Type B pancreatic cell (in vitro differentiated cells): Measurements from ENCODE around the gene RIPK3. TPM values are rescaled to one million over a fixed set of nuclear protein-coding genes. Genes with fewer than 3 reads are reported as not detected.

Experiments used
- DNase-seq: peaks from one replicate; pipeline ENCODE4 v3.0.0; 2021; ENCODE audit warnings: mixed read lengths; ENCODE audit not compliant: unreplicated experiment; ENCODE audit errors: extremely low spot score
- H3K27ac Mint-ChIP-seq: 2 replicates; pipeline ENCODE4 v1.8.0; 2021; ENCODE audit warnings: mild to moderate bottlenecking, mixed read lengths
- H3K27me3 Mint-ChIP-seq: 2 replicates; pipeline ENCODE4 v1.8.0; 2021; ENCODE audit warnings: mixed read lengths
- H3K36me3 Mint-ChIP-seq: 2 replicates; pipeline ENCODE4 v1.8.0; 2021; ENCODE audit warnings: mixed read lengths
- H3K4me1 Mint-ChIP-seq: one replicate; pipeline ENCODE4 v1.8.0; 2021; ENCODE audit warnings: mixed read lengths; ENCODE audit not compliant: unreplicated experiment
- H3K4me3 Mint-ChIP-seq: 2 replicates; pipeline ENCODE4 v1.8.0; 2021; ENCODE audit warnings: mild to moderate bottlenecking, mixed read lengths
- H3K9me3 Mint-ChIP-seq: 2 replicates; pipeline ENCODE4 v1.8.0; 2021; ENCODE audit warnings: mixed read lengths
- CTCF ChIP-seq: fragments of 200-600 bp; sonication (generic); conservative IDR thresholded peaks from 2 replicates; pipeline ENCODE4 v1.5.0; 2021; ENCODE audit warnings: antibody characterized with exemption, mild to moderate bottlenecking
- total RNA-seq: library from RNA; stranded (reverse); gene quantifications from 2 replicates; pipeline ENCODE4 v1.2.1, GENCODE V29; 2021; ENCODE audit warnings: low replicate concordance

The RIPK3 gene
- total RNA-seq, 1 donor from 2014 or later = 5.6 TPM

- Mint-ChIP-seq H3K27ac (no peak overlapping the region), H3K27me3 (peaks cover 41% of the 10 kb centered on the region), H3K36me3 (no peaks in the 10 kb centered on the region), H3K4me3 (no peak overlapping the region), H3K9me3 (no peaks in the 10 kb centered on the region), H3K4me1 (peaks cover 8% of the 10 kb centered on the region)
- DNase-seq = no peak
- no peak for TF ChIP-seq CTCF
Measured at GRCh38 chr14:24315243-24315806, 24.5 kb downstream of the RIPK3 start.

GRCh38 chr14:24314377-24315193 lies 25.2 kb downstream of the RIPK3 start:
- Mint-ChIP-seq H3K36me3 (no peaks in the 10 kb centered on the region), H3K4me1 (peaks cover 8% of the 10 kb centered on the region), H3K27me3 (peaks cover 34% of the 10 kb centered on the region), H3K4me3 (no peak overlapping the region), H3K27ac (no peak overlapping the region), H3K9me3 (no peaks in the 10 kb centered on the region)
- no peak for TF ChIP-seq CTCF
- no peak for DNase-seq

- TF ChIP-seq CTCF = no peak
- H3K27ac Mint-ChIP-seq = no peak overlapping the region
Measured at GRCh38 chr14:24313913-24314312, 25.9 kb downstream of the RIPK3 start.

GRCh38 chr14:24312736-24313507 lies 26.9 kb downstream of the RIPK3 start:
- H3K36me3 Mint-ChIP-seq = peaks cover 9% of the 10 kb centered on the region
- no peak overlapping the region for H3K4me3 Mint-ChIP-seq
- no peak overlapping the region for H3K27ac Mint-ChIP-seq
- no peaks in the 10 kb centered on the region for H3K9me3 Mint-ChIP-seq
- peaks cover 19% of the 10 kb centered on the region for H3K27me3 Mint-ChIP-seq
- peaks cover 11% of the 10 kb centered on the region for H3K4me1 Mint-ChIP-seq
- no peak for DNase-seq
- no peak for TF ChIP-seq CTCF

More at GRCh38 chr14:24313913-24314312, 25.9 kb downstream of the RIPK3 start:
- Mint-ChIP-seq H3K27me3 (peaks cover 27% of the 10 kb centered on the region), H3K4me1 (peaks cover 8% of the 10 kb centered on the region), H3K4me3 (no peak overlapping the region), H3K9me3 (no peaks in the 10 kb centered on the region), H3K36me3 (peaks cover 3% of the 10 kb centered on the region)
- DNase-seq = no peak

- H3K27ac Mint-ChIP-seq = no peak overlapping the region
- no peak overlapping the region for H3K4me3 Mint-ChIP-seq
- DNase-seq = no peak
- no peaks in the 10 kb centered on the region for H3K9me3 Mint-ChIP-seq
- peaks cover 10% of the 10 kb centered on the region for H3K36me3 Mint-ChIP-seq
- peaks cover 10% of the 10 kb centered on the region for H3K27me3 Mint-ChIP-seq
- TF ChIP-seq CTCF = no peak
- peaks cover 7% of the 10 kb centered on the region for H3K4me1 Mint-ChIP-seq
Measured at GRCh38 chr14:24311837-24312615, 27.8 kb downstream of the RIPK3 start.
